ENCODE measurements around the gene RAP1A.

Gene RAP1A

DNA sequence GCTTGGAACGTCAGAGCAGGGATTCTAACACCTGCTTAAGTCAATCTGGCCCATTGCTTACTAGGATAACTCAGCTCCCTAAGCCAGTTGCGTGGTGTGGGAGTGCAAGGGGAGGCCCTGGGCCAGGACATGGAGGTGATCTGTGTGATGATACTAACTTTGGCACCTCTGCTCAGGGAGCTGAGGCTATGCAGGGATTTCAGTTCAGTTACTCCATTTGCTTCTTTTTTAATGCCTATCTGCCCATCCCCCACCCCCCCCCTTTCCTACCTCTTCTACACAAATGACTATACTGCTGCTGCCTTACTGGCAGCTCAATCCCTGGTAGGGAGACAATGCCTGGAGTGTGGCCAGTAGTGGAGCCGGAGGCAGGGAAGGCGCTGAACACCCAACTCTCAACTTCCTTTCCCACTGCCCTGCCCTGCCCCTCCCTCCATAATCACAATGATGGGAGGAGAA, 100.1 kb downstream of the RAP1A start:
- no peak for DNase-seq (ENCODE audit: low spot score)

DNA sequence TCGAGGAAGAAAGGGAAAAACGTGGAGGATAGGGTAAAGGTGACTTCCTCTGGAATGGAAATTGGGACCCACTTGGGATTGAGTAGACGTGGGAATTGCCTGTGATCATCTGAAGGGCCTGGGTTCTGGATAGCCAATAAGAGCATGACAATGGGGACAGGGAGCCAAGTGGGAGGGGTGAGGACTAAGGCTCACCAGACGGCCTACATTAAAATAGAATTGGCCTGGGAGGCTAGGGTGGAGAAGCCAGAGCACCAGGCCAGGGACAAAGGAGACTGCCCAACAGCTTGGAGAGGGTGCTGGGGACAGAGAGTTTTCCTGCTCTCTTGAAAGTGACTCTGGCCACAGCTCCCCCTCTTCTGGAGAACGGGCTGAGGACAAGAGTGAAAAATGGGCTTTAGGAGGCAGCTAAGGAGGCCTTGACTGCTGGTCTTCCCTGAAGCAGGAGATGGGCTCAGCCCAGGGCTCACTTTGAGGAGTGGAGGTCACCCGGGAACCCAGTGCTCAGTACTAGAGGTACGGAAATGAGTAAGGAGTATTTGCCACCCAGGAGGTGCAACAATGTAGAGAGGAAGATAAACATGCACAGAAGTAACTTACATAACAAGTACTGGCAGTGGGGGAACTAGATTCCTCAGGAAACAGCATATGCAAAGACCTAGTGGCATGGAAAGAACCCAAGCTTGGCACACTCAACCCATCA, 100.8 kb downstream of the RAP1A start:
- no peak for DNase-seq (ENCODE audit: low spot score)

DNA sequence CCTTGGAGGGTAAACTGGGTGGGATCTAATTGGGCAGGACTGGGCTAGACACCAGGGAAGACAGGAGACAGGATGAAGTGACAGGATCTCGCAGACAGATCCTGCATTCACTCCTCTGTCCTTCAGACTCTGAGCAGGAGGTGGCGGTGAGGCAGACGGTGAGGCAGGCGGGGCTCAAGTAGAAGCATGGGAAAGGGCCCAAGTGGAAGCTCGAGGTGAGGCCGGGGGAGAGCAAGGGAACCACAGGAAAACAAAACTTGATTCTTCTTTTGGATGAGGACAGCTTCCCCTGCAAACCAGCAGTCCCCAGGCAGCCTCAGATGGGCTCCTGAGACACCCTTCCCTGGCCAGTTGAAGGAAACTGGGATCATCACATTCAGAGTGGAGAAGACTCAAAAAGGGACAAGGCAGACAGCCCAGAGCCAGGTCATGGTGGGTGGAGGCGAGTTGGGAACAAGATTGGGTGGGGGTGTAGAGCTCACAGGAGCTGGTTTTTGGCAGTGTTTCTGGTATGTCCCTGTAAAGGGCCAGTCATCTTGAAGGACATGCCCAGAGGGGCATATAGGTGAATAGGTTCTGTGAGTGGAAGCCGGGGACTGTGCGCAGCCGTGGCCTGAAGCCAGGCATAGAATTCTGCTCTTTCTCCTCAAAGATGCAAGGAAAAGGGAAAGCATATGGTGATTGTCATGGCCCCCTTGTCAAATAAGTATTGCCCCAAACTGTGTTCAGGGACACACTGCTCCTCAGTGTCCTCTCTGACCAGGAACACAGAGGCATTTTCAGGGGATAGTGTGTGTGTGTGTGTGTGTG, 101.6 kb downstream of the RAP1A start:
- DNase-seq (ENCODE audit: low spot score), result no peak

DNA sequence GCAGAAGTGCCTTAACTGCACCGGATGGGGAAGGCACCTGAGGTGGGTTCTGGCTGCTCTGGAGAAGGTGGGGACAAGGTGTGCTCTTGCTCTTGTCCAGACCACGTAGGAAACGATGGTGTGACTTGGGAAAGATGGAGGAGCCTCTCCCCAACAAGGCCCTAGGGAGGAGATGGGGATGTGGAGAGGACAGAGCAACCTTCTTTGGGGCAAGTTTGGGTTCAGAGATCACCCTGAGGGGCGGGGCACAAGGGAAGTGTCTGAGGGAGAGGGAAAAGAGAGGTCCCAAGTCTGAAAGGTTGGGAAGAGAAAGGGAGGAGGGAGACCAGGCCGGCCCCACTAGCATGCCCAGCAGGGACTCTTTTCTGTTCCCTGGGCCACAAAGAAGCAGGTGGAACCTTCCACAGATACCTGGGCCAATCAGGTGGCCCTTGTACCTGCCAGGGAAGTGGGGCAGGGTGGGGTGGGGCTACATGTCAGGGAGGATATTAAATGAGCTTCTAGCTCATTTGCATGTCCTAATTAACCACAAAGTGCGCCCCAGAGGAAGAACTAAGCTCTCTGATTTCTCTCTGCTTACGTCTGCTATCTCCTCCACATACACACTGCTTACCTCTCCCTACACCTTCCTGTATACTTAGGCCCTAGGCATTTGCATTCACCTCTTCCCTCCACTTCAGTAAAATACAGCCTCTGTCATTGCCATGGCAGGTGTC, 103.7 kb downstream of the RAP1A start:
- DNase-seq (ENCODE audit: low spot score), result peak; percentile 31

DNA sequence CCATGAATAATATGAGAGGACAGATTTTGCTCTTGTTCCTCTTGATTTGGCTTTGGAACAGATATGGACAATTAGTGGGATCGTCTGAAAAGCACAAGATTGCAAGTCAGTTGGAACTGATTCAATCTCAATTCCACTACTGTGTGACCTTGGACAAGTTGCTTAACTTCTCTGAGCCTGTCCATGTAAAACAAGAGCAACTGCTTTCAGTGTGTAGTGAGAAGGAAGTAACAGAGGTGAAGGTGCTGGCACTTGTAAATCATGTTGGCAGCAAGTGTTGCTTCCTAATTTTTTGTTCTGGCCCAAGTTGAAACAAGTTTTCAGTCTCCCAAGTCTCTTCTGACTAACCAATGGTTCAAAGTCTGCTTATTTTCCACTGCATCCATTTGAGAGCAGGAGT, 104.3 kb downstream of the RAP1A start:
- no peak for DNase-seq (ENCODE audit: low spot score)

DNA sequence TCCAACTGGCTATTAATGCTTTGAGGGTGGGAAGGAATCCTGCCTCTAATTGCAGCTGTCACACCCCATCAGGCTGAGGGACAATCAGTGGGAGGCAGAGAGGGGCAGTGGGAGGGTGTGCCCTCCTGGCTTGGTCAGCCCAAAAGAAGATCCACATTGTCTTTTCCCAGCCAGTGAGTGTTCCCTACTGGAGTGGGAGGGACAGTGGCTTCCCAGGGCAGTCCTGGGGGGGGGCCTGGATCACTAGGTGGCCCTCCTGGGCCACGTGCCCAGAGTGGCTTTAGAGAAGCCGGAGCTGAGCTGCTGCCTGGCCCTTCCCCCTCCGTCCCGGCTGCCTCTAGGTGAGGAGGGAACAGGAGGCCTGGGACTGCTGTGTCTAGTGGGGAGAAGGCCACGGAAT, 105.6 kb downstream of the RAP1A start:
- no peak for DNase-seq (ENCODE audit: low spot score)

DNA sequence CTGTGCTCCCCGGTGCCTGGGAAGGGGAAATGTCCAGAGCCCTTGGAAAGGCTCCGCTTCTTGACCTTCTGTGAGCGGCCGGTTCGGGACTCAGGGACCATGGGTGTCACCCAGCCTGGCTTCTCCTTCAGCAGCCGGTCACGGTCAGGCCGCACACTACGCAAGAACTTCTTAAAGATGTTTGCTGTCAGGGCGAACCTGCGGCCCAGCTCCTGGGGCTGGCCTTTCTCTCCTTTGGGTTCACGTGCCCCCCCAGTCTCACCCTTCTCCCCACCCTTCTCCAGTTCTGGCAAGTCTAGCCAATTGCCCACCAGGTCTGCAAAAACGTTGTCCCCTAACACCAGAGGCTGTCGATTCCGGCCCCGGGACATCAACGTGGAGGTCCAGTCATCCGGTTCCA, 107.5 kb downstream of the RAP1A start:
- DNase-seq (ENCODE audit: low spot score), result no peak

DNA sequence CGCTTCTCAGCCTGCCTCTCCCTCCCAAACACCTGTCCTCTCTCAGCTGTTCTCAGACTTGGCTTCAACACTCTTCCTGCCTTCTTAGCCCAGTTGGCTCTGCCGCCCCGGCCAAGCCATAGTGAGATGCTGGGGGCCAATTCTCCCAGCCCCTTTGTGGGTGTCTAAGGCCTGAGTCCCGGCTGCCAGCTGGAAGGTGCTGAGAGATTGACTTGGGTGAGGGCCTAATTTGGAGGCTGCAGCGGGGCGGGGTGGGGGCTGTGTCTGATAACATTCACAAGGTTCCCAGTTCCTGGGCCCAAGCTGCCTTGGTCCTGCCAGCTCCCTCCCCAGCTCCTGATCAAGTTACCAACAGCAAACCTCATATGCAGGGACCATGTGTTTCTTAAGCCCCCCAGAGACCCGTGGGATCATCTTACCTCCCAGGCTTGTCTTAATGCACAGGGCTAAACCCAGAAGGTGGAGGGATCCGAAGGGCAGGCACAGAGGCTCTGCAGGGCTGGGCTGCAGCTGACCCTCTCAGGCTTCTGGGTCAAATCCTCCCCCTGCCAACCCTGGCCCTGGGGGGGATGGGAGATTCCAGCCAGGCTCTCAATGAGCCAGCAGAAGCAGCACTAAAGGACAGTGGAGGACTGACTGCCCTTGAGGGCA, 109.8 kb downstream of the RAP1A start:
- no peak for DNase-seq (ENCODE audit: low spot score)

DNA sequence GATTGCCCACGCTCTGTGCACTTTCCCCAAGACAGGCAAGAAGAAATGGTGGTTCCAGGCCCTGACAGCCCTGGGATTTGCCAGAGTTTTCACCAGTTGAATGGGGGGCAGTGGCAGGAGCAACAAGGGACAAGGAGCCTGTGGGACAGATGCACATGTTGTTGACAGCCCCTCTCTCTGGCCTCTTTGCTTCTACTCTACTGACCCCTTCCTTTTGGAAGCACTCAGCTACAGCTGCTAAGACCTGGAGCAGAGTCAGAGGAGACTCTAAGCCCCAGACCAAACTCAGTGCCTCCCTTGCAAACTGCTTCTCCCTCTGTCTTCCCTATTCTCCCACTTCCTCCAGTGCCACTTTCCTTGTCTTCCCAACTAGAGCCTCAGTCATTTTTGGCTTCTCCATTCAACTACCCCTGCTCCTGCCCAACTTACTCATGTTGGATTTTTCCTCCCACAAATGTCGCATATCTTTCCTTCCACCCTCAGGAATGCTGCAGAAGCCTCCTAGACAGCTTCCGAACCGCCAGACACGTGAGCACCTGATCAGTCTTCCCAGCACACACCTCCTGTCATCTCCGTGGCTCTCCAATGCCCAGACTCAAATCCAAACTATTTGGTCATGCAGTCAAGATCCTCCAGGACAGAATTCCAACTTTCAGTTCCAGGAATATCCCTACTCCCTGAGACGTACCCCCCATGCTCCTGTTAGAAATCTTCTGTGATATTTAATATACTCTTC, 110.5 kb downstream of the RAP1A start:
- DNase-seq (ENCODE audit: low spot score), result no peak

DNA sequence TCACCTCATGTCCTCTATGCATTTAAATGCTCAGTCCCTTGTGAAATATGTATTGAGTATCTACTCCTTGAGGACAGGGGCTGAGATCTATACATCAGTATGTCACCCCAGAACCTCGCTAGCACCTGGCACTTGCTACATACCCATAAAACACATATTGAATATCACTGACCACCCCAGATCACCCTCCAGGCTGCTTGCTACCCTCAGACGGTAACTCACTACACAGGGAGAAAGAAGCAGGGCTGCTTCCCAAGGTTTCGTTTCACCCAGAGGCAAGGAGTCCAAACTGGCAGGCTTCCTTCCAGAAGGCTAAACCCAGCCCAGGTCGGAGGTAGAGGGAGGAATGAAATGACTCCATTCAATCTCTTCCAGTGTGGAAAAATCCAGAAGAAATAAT, 111.1 kb downstream of the RAP1A start:
- DNase-seq (ENCODE audit: low spot score), result no peak

DNA sequence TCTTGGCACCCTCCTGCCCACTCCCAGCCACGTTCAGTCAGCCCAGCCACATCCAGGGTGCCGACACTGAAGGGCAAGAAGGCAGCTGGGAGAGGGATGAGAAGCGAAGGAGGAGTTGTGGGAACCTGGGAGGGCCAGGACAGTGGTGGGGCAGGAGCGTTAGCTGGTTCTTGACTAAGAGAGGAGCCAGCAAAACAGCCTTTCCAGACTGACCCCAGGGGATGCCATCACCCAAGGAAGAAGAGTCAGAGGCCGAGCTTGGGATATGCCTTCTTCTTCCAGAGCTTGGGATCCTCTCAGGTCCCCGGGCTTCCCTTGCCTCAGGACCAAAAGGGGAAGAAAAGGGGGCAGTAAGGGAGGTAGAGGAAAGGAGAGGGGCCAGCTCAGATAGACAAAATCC, 112.4 kb downstream of the RAP1A start:
- DNase-seq (ENCODE audit: low spot score), result no peak

DNA sequence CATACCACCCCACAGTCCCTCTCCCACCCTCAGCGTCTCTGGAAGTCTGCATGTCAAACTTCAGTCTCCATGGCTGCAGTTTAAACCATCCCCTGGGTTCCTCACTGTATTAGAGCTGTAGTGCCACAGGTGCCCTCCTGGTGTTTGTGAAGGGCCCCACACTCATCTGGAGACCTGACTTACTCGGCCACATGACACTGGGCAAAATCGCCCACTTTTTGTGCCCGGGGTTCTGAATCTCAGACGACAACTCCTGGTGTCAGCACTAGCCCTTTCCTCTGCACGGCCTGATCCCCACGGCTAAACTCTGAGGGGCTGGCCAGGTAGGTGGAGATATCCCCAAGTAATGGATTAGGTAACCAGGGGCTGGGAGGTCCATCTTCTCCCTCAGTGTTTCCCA, 113.1 kb downstream of the RAP1A start:
- no peak for DNase-seq (ENCODE audit: low spot score)

DNA sequence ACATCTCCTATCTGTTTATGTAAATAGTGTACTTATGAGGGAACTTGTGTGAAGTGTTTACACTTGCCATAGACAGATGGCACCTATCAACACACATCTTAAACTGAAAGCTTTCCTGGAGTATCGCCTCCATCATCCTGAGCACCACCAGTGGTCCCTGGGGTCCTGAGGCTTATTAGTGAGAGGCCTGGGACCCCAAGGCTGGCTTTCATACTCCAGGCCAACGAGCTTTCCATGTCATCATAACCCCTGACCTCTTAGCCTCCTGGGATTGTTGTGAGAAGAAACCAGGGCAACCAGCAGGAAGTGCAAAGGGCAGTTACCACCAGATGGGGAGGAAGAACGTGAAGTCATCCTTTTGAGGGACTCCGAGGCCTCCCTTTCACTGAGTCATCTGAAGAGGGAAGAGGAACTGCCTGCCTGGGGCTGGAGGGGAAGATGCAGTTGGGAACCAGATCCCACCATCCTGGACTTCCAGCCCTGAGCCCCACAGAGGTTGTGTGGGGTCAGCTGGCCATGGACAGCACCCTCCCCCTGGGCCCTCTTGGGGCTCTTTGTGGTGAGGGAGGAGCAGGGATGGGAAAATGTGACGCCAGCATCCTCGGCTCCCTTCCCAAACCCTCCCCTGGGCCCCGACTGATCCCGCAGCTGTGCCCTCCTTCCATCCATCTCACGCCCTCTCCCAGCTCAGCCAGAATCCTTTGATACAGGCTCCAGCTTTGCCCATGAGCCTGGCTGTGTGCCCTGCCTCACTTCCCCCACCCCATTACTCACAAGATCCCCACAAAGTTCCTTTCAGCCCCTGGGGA, 113.8 kb downstream of the RAP1A start:
- peak; percentile 22 for DNase-seq (ENCODE audit: low spot score)

DNA sequence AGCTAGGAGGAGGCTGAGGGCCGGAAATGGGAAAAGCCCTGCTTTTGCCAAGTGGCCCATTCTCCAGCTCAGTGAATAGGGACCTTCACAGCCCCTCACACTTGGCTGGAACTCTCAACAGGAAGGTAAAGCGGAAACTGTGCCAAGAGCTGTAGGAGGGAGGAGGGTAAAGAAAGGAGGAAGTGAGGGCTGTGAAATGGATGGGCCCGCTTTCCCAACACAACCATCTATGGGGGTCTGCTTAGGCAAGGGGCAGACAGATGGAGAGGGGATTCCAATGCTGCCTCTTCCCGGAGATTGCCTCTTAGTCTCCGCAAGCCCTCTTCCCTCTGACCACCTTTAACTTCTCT, 114.4 kb downstream of the RAP1A start:
- no peak for DNase-seq (ENCODE audit: low spot score)

DNA sequence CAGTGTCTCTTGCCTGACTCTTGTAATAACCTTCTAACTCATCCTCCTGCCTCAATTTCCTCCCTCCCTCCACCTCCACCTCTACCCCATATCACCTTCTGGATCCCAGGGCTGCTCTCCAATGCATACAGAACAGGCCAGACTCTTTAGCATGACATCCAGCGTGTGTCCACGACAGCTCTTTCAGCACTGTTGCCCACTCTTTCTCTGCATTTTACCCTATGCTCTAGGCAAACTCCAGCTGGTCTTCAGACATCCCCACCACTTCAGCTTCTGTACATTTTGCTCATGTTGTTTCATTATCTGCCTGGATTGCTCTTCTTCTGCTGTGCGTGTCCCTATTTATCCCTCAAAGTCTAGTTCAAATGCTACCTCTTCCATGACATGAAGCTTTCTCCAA, 114.8 kb downstream of the RAP1A start:
- no peak for DNase-seq (ENCODE audit: low spot score)

DNA sequence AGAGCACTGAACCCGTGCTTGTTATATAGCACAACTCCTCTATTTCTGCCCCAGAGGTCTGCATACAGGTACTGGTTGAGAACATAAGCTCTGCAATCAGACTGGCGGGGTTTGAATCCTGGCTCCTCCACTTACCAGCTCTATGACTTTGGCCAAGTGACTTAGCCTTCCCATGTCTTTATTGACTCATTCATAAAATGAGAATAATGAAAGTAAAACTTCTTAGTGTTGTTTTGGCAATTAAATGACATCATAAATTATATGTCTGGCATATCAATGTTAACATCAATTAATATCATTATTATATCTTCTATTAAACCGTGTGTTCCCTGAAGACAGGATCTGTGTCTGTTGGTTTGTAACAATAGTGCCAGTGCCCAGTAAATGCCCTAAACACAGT, 115.3 kb downstream of the RAP1A start:
- no peak for DNase-seq (ENCODE audit: low spot score)

DNA sequence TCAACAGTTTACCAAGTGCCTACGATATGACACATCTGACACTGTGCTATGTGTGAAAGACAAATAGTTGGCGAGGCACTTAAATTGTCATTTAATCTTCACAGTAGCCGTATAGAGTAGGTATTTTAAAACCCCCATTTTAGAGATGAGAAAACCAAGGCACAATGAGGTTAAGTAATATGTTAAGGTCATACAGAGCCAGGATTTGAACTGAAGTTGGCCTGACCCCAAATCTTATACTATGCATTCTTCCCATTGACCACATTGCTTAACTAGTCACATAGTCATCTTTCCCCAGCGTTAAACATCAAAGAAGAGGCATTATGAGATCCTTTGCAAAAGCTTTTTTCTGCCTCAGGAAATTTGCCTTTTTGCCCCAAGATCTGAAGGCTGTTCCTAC, 115.7 kb downstream of the RAP1A start:
- DNase-seq (ENCODE audit: low spot score), result no peak

DNA sequence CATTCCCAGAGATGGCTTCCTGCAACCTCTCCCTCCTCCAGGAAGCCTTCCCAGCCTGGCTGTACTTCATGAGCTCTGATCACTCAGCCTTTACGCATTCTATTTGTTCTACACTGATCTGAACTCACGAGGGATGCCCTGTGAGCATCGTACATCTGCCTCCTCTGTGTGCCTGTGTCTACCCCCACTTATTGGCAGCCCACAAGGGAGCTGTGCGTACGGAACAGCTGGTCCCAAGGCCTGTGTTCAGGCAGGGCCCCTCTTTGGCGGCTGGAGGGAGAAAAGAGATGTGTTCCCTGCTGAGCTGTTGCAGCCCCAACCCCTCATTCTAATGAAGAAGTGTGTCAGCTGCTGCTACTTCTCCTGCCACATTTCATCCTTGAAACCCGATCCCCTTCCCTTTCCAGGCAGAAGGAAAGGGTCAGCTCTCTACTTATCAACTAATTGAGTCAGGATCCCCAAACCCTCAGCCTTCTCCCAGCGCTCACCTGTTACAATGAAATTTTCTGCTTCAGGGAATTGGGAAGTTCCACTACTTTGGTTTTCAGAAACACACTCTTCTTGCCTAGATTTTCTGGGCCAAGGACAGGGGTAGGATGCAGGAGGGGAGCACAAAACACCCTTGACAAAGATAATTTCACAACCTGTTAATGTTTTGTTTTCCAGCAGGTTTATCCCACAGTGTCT, 116.4 kb downstream of the RAP1A start:
- DNase-seq (ENCODE audit: low spot score), result no peak

DNA sequence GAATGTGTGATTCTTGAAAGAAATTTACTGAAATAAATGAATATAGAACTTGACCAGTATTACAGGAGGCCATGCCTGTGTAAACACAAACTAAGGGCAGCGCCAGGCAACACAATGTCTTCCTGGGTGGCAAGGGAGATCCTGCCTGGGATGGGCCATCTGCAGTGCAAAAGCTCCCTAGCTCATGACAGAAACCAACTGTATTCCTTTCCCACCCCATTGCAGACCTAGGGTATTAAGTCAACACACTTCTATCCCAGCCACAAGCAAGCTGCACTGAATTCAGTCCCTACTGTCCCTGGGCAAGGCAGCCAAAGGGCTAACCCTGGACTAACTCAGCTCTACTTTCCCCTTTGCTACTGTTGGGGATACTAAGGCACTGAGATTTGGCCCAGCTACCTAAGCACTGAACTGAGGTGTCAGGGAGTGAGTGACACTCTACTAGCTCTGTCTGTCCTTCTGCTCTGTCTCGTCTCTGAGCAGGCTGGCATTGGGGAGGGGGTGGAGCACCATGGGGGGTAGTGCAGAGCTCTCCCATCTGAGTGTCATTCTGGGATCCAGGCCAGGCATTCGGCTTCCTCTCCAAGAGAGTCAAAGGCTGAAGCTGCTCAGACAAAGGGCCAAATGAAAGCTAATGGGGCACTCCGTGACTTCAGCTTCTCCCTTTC, 117.1 kb downstream of the RAP1A start:
- DNase-seq (ENCODE audit: low spot score), result no peak
